HPDE6-E6E7 (cell line): ENCODE data around the gene PHIP.

Source experiments
- DNase-seq: peaks from one replicate; pipeline ENCODE4 v3.0.0; 2011; ENCODE audit warnings: missing footprints; ENCODE audit errors: extremely low spot score

The PHIP gene

GRCh38 chr6:79070206-79070825 lies 7.7 kb downstream of the PHIP start:
- DNase-seq, result no peak

GRCh38 chr6:79066828-79067227 lies 11.2 kb downstream of the PHIP start:
- DNase-seq, result no peak

DNA sequence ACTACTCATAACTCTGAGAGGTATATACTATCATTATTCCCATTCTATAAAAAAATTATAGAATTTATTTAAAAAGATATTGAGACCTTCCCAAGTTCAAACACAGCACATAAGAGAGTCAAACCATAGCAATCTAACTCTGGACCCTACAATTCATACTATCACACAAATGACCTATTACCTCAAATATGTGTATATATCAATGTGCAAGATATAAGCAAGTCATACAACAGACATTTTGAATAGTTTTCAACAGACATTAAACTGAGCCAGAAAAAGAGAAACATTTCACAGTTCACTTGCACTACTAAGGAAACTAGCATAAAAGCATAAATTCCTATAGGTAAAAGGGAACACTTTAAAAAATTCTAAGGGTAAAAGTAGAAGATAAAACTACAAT lies 11.7 kb downstream of the PHIP start:
- DNase-seq, result no peak

- DNase-seq, result no peak
Measured at GRCh38 chr6:79065232-79065631, 12.8 kb downstream of the PHIP start.

GRCh38 chr6:79064635-79065034 lies 13.4 kb downstream of the PHIP start:
- DNase-seq, result no peak

GRCh38 chr6:79062708-79063107 lies 15.3 kb downstream of the PHIP start:
- no peak for DNase-seq

DNA sequence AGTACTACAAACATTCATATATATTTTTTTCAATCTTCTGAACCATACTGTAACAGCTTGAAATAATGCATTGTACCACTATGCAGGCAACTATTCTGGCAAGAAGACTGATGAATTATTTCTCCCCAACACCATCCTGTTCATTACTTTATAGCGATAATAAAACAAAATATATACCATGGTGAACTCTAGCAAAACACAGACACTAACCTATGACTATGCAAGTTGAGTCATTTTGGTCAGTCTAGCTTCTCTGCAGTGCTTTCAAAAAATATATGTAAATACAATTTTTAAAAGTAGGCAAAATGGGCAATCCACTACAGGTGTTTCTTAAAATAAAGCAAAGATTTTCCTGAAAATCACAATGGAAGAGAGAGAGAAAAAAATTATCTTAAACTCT lies 20.3 kb downstream of the PHIP start:
- no peak for DNase-seq

DNA sequence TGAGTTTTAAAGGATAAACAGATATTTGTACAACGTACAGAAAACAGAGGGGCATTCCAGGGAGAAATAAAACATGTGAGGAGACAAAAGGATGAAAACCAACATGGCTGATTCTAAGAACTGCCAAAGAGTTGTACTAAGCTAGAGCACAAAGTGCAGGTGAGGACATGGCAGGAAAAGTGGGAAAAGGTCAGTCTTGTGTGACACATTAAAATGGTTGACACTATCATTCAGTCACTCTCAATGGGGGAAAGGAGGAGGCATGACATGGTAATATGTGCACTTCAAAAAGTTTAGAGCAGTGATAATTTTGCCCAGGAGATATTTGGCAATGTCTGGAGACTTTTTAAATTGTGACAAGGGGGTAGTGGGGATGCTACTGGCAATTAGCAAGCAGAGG lies 21.8 kb downstream of the PHIP start:
- DNase-seq, result no peak

GRCh38 chr6:79048611-79049010 lies 29.4 kb downstream of the PHIP start:
- DNase-seq, result peak; percentile 2

- no peak for DNase-seq
Measured at GRCh38 chr6:79047072-79047471, 31.0 kb downstream of the PHIP start.

- DNase-seq, result no peak
Measured at GRCh38 chr6:79045966-79046365, 32.1 kb downstream of the PHIP start.

DNA sequence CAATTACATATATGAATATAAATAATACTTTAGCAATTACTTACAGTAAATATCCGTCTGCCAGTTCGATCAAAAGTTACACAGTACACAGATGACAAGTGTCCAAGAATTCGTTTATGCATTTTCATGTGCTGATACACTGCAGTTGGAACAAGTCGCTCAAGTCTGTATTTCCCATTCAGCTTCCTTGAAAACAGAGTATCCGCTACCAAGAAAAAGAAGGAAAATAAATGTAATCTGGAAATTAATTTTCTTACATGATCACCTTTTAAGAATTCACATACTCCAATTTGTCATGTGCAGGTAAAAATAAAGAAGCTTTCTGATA lies 35.3 kb downstream of the PHIP start:
- no peak for DNase-seq

DNA sequence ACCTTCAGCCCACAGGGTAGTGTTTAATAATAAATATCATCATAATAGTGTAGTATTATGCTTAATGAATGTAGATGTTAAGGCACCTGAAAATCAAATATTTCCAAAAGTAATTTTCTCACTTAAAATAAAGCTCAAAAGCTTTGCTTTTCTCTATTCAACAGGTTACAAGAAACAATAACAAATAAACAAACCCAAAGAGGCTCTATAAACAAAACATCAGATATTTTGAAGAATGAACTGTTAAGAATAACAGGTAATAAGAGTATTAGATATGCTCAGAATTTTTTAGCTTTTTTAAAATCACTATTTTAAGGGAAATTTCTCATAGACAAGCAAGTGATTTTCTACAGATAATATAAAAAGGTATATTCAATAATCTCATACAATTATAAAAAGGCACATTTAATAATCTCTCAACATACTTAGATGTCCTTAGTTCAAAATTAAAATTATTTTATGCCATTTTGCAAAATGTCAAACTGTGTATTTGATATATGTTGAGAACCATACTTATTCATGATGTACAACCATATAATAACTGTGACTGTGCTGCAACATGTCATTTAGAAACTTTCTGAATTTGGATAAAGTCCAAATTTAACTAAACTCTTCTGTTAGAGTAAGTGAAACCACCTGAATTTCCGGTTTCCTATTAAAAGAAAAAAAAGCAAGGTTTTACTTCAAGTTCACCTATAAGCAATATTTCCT lies 35.8 kb downstream of the PHIP start:
- DNase-seq, result no peak

DNA sequence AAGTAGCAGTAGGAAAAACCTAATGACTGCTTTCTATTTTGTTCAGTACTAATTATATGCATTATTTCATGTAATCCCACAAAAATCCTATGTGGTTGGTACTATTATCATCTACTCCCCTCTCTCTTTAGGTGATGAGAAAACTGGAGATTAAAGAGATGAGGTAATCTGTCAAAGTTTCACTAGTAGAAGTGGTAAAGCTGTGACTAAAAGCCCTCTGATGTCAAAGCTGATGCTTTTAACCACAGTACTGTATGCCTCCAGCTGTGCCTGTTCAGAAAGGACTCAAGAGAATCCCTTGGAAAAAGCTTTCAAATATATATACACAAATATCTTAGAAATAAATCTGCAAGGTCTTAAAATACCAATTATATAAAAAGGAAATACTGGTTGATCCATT lies 38.0 kb downstream of the PHIP start:
- no peak for DNase-seq

DNA sequence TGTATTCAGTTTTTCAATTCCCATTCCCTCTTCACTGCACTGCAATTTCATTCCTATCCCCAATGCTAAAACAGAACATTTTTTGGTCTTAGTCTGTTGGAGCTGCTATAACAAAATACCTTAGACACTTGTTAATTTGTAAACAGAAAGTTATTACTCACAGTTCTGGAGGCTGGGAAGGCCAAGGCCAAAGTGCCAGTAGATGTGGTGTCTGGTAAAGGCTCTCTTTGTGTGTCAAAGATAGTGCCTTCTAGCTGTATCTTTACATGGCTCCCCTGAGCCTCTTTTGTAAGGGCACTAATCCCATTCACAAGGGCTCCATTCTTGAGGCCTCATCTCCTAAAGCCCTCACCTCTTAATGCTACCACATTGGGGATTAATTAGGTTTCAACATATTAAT lies 40.0 kb downstream of the PHIP start:
- DNase-seq, result no peak

GRCh38 chr6:79034865-79035264 lies 43.2 kb downstream of the PHIP start:
- DNase-seq, result no peak

GRCh38 chr6:79033279-79033678 lies 44.8 kb downstream of the PHIP start:
- no peak for DNase-seq

- DNase-seq, result no peak
Measured at GRCh38 chr6:79031821-79032590, 46.0 kb downstream of the PHIP start.

GRCh38 chr6:79030511-79030910 lies 47.5 kb downstream of the PHIP start:
- DNase-seq, result no peak

DNA sequence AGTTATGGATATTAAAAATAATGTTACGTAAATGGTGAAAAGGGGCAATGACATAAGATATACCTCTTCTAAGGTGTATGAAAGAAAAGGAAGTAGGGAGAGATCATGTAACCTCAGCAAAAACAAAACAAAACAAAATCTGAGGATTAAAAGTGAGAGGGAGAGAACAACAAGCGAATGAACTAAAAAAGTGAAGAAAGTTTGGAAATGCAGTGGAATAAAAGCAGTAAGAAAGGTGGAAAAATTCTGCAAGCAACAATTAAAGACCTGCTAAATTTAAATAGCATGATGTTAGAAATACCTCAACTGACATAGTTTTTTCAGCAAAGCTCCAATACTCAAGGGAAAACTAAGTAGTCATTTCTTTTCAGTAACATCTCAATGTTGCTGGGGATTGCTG lies 48.0 kb downstream of the PHIP start:
- DNase-seq, result no peak

DNA sequence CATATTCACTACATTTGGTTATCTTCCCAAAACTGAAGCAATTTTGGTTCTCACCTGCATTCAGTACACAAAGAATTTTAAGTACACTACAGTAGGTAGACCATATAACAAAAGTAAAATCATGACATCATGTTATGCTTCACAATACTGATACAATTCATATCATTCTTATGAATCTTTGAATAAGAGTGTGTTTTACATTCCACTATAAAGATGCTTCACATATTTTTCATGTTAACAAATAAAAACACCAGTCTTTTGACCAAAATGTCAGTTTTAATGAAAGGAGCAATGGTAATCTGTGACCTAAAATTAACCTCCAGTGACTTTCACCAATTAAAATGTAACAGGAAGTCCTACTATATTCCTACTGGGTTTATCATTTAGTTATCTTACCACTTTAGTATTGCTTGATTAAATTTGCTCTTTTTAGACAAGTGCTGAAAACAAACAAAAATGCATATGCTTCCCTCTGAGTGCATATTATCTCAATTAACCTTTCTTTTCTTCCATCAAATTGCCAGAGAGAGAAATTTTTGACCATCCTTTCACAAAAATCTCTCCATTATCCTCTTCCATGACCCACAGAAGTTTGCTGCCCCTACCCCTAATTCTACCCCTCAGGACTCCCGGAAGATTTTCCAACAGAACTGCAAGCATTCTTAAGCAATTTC lies 49.3 kb downstream of the PHIP start:
- no peak for DNase-seq

DNA sequence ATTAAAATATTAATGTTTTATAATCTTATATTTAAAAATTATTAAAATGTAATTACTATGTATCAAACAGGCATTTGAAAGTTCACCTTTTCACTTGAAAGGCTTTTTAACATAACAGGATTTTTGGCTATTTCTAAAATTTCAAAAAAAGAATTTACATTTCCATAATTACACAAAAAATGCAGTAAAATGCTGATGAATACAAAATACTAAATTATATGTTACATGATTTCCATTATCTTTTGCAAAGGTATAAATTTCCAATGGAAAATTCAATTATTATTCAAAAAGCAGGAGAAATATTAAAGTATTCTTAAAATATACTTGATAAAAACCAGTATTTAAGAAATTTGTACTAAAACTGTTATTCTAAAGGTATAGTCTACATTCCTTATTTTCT lies 66.1 kb downstream of the PHIP start:
- DNase-seq, result no peak

DNA sequence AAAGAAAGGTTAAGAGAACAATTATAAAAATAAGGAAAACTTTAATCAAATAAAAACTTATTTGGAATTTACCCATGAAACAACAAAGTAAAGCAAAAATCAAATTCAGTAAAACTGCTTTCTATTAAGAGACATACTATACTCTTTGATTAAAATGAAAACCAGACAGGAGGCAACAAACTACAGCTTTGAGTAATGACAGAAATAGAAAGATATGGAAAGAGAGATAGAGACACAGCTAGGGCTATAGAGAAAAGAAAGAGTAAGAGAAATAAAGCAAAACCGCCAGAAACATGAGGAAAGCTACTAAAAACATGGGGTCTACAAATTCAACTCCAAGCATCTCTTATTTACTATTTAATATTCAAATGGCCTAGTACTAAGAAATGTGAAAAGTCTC lies 67.6 kb downstream of the PHIP start:
- DNase-seq, result no peak
